ENCODE data around the gene TMCO1.
"Not testable (repeated sequence)": the region's sequence is repeated elsewhere in the genome, so short reads cannot be mapped to it uniquely, and the experiment has no call there.

TMCO1 gene

GRCh38 chr1:165686971-165687433, 81.7 kb downstream of the TMCO1 start:
- DNase-seq (ENCODE audit: low spot score), result no peak

GRCh38 chr1:165686121-165686970, 82.3 kb downstream of the TMCO1 start:
- peak; percentile 5 for DNase-seq (ENCODE audit: low spot score)

GRCh38 chr1:165683848-165684485, 84.7 kb downstream of the TMCO1 start:
- DNase-seq (ENCODE audit: low spot score), result no peak

GRCh38 chr1:165680773-165681172, 87.9 kb downstream of the TMCO1 start:
- not testable (repeated sequence) for DNase-seq (ENCODE audit: low spot score)

GRCh38 chr1:165680303-165680702, 88.4 kb downstream of the TMCO1 start:
- DNase-seq (ENCODE audit: low spot score), result no peak

GRCh38 chr1:165679282-165680036, 89.2 kb downstream of the TMCO1 start:
- no peak for DNase-seq (ENCODE audit: low spot score)

- no peak for DNase-seq (ENCODE audit: low spot score)
These were observed 90.2 kb downstream of the TMCO1 start for GRCh38 chr1:165678509-165678908.

Measured in cerebellar cortex (tissue), 1 donor.